HEK293 (cell line): ENCODE results near the gene NFATC3.

Source experiments
- BCL11A ChIP-seq: fragments of 450-650 bp; formaldehyde crosslinking; IDR thresholded peaks from 2 replicates; pipeline ENCODE4 v1.5.1; 2016; ENCODE audit warnings: low read depth, missing biosample characterization, missing genetic modification characterization
- BCL11B ChIP-seq: fragments of 450-650 bp; formaldehyde crosslinking; IDR thresholded peaks from 2 replicates; pipeline ENCODE4 v1.5.1; 2016; ENCODE audit warnings: low read depth, missing biosample characterization, missing genetic modification characterization
- GLI2 ChIP-seq: fragments of 450-650 bp; formaldehyde crosslinking; IDR thresholded peaks from 2 replicates; pipeline ENCODE4; 2017; ENCODE audit warnings: missing biosample characterization, missing genetic modification characterization, low read depth, borderline replicate concordance
- GLIS1 ChIP-seq: fragments of 450-650 bp; formaldehyde crosslinking; IDR thresholded peaks from 2 replicates; pipeline ENCODE4 v1.5.1; 2016; ENCODE audit warnings: missing biosample characterization, missing genetic modification characterization
- KLF7 ChIP-seq: fragments of 450-650 bp; formaldehyde crosslinking; IDR thresholded peaks from 2 replicates; pipeline ENCODE4 v1.5.1; 2016; ENCODE audit warnings: missing biosample characterization, missing genetic modification characterization, borderline replicate concordance
- KLF8 ChIP-seq: fragments of 450-650 bp; formaldehyde crosslinking; IDR thresholded peaks from 2 replicates; pipeline ENCODE4 v1.5.1; 2016; ENCODE audit warnings: missing biosample characterization, missing genetic modification characterization
- SALL2 ChIP-seq: fragments of 450-650 bp; formaldehyde crosslinking; IDR thresholded peaks from 2 replicates; pipeline ENCODE4 v1.5.0; 2017; ENCODE audit warnings: missing biosample characterization, mild to moderate bottlenecking, missing genetic modification characterization, borderline replicate concordance
- TCF7L2 ChIP-seq: IDR thresholded peaks from 2 replicates; pipeline ENCODE4 v1.6.1; 2011; ENCODE audit warnings: low read depth, mild to moderate bottlenecking, inconsistent platforms, low read length, moderate library complexity, borderline replicate concordance
- TRIM28 ChIP-seq: IDR thresholded peaks from 2 replicates; pipeline ENCODE4 v1.6.1; 2011; ENCODE audit warnings: low read length, control low read depth, borderline replicate concordance
- WT1 ChIP-seq: fragments of 450-650 bp; formaldehyde crosslinking; IDR thresholded peaks from 2 replicates; pipeline ENCODE4 v1.5.1; 2016; ENCODE audit warnings: missing biosample characterization, missing genetic modification characterization
- ZFP3 ChIP-seq: fragments of 450-650 bp; formaldehyde crosslinking; IDR thresholded peaks from 2 replicates; pipeline ENCODE4 v1.5.1; 2016; ENCODE audit warnings: low read depth, missing biosample characterization, missing genetic modification characterization
- ZNF2 ChIP-seq: fragments of 450-650 bp; formaldehyde crosslinking; IDR thresholded peaks from 2 replicates; pipeline ENCODE4 v1.5.1; 2016; ENCODE audit warnings: missing biosample characterization, missing genetic modification characterization
- ZNF223 ChIP-seq: fragments of 450-650 bp; formaldehyde crosslinking; IDR thresholded peaks from 2 replicates; pipeline ENCODE4 v1.5.1; 2016; ENCODE audit warnings: missing biosample characterization, missing genetic modification characterization
- ZNF248 ChIP-seq: fragments of 450-650 bp; formaldehyde crosslinking; IDR thresholded peaks from 2 replicates; pipeline ENCODE4 v1.5.1; 2017; ENCODE audit warnings: missing biosample characterization, missing genetic modification characterization
- ZNF354C ChIP-seq: fragments of 450-650 bp; formaldehyde crosslinking; IDR thresholded peaks from 2 replicates; pipeline ENCODE4 v1.5.1; 2016; ENCODE audit warnings: missing biosample characterization, missing genetic modification characterization, low read depth, borderline replicate concordance
- ZNF426 ChIP-seq: fragments of 450-650 bp; formaldehyde crosslinking; IDR thresholded peaks from 2 replicates; pipeline ENCODE4 v1.5.1; 2017; ENCODE audit warnings: missing biosample characterization, missing genetic modification characterization, mild to moderate bottlenecking, inconsistent platforms, moderate library complexity
- ZNF558 ChIP-seq: fragments of 450-650 bp; formaldehyde crosslinking; IDR thresholded peaks from 2 replicates; pipeline ENCODE4 v1.5.1; 2016; ENCODE audit warnings: missing biosample characterization, missing genetic modification characterization
- ZNF623 ChIP-seq: fragments of 450-650 bp; formaldehyde crosslinking; IDR thresholded peaks from 2 replicates; pipeline ENCODE4 v1.5.1; 2016; ENCODE audit warnings: missing biosample characterization, missing genetic modification characterization
- TF ChIP-seq, protein P1 (sequence below): fragments of 450-650 bp; formaldehyde crosslinking; IDR thresholded peaks from 2 replicates; pipeline ENCODE4 v1.5.1; 2017; ENCODE audit warnings: missing biosample characterization, missing genetic modification characterization
- TF ChIP-seq, protein P2 (sequence below): fragments of 450-650 bp; formaldehyde crosslinking; conservative IDR thresholded peaks from 2 replicates; pipeline ENCODE4 v1.5.1; 2016; ENCODE audit warnings: low read depth, missing biosample characterization, missing genetic modification characterization
- TF ChIP-seq, protein P3 (sequence below): fragments of 450-650 bp; formaldehyde crosslinking; IDR thresholded peaks from 2 replicates; pipeline ENCODE4 v1.5.1; 2016; ENCODE audit warnings: missing biosample characterization, missing genetic modification characterization, low read depth
- TF ChIP-seq, protein P4 (sequence below): fragments of 450-650 bp; formaldehyde crosslinking; IDR thresholded peaks from 2 replicates; pipeline ENCODE4 v1.5.1; 2016; ENCODE audit warnings: missing biosample characterization, missing genetic modification characterization

The NFATC3 gene

DNA sequence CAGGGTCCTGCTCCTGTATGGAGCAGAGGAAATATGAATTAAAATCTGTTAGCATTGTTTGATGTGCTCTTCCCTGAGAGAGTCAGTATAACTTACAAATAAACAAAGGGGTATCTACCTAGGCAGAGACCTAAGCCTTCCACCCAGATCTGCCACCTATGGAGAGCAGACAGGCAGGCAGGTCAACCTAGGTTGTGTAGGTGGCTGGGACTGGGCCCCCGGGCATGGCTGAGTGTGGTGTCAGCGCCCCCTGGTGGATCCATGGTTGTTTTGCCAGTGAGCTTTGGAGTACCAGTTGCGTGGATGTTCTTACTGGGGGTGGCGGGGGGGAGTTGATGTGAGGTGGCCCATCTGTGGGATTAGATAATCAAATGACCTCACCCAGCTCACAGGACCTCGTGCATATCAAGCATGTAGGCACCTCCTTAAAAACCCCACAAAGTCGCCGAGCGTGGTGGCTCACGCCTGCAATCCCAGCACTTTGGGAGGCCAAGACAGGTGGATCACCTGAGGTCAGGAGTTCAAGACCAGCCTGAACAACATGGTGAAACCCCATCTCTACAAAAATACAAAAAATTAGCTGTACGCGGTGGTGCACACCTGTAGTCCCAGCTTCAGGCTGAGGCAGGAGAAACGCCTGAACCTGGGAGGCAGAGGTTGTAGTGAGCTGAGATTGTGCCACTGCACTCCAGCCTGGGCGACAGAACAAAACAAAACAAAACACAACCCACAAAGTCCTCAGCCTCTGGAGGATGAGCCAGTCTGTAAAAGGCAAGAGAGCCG is 44.5 kb upstream of the NFATC3 start (continued):
- TF ChIP-seq, protein P1, sequence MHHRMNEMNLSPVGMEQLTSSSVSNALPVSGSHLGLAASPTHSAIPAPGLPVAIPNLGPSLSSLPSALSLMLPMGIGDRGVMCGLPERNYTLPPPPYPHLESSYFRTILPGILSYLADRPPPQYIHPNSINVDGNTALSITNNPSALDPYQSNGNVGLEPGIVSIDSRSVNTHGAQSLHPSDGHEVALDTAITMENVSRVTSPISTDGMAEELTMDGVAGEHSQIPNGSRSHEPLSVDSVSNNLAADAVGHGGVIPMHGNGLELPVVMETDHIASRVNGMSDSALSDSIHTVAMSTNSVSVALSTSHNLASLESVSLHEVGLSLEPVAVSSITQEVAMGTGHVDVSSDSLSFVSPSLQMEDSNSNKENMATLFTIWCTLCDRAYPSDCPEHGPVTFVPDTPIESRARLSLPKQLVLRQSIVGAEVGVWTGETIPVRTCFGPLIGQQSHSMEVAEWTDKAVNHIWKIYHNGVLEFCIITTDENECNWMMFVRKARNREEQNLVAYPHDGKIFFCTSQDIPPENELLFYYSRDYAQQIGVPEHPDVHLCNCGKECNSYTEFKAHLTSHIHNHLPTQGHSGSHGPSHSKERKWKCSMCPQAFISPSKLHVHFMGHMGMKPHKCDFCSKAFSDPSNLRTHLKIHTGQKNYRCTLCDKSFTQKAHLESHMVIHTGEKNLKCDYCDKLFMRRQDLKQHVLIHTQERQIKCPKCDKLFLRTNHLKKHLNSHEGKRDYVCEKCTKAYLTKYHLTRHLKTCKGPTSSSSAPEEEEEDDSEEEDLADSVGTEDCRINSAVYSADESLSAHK (tag by site-specific recombination), result no peak
- TF ChIP-seq ZNF248 (tag by site-specific recombination) (no peak), ZNF2 (tag by site-specific recombination) (peak; percentile 40), TCF7L2 (no peak), ZNF623 (no peak), SALL2 (tag by site-specific recombination) (no peak), ZFP3 (tag by site-specific recombination) (no peak), GLI2 (no peak), BCL11A (tag by site-specific recombination) (no peak), ZNF354C (no peak), ZNF558 (tag by site-specific recombination) (no peak), ZNF223 (no peak), KLF8 (tag by site-specific recombination) (0 out of 2 replicates have a peak, but pooled peaks have one; percentile 28), WT1 (no peak), ZNF426 (tag by site-specific recombination) (no peak), BCL11B (tag by site-specific recombination) (no peak), GLIS1 (peak; percentile 79), TRIM28 (no peak), KLF7 (tag by site-specific recombination) (no peak)
- TF ChIP-seq, protein P2, sequence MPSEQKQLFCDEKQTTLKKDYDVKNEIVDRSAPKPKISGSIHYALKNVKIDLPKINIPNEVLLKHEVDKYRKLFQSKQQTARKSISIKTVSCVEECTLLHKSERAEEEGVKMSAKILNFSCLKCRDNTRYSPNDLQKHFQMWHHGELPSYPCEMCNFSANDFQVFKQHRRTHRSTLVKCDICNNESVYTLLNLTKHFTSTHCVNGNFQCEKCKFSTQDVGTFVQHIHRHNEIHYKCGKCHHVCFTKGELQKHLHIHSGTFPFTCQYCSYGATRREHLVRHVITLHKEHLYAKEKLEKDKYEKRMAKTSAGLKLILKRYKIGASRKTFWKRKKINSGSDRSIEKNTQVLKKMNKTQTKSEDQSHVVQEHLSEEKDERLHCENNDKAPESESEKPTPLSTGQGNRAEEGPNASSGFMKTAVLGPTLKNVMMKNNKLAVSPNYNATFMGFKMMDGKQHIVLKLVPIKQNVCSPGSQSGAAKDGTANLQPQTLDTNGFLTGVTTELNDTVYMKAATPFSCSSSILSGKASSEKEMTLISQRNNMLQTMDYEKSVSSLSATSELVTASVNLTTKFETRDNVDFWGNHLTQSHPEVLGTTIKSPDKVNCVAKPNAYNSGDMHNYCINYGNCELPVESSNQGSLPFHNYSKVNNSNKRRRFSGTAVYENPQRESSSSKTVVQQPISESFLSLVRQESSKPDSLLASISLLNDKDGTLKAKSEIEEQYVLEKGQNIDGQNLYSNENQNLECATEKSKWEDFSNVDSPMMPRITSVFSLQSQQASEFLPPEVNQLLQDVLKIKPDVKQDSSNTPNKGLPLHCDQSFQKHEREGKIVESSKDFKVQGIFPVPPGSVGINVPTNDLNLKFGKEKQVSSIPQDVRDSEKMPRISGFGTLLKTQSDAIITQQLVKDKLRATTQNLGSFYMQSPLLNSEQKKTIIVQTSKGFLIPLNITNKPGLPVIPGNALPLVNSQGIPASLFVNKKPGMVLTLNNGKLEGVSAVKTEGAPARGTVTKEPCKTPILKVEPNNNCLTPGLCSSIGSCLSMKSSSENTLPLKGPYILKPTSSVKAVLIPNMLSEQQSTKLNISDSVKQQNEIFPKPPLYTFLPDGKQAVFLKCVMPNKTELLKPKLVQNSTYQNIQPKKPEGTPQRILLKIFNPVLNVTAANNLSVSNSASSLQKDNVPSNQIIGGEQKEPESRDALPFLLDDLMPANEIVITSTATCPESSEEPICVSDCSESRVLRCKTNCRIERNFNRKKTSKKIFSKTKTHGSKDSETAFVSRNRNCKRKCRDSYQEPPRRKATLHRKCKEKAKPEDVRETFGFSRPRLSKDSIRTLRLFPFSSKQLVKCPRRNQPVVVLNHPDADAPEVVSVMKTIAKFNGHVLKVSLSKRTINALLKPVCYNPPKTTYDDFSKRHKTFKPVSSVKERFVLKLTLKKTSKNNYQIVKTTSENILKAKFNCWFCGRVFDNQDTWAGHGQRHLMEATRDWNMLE (tag by site-specific recombination), result no peak
- TF ChIP-seq, protein P3, sequence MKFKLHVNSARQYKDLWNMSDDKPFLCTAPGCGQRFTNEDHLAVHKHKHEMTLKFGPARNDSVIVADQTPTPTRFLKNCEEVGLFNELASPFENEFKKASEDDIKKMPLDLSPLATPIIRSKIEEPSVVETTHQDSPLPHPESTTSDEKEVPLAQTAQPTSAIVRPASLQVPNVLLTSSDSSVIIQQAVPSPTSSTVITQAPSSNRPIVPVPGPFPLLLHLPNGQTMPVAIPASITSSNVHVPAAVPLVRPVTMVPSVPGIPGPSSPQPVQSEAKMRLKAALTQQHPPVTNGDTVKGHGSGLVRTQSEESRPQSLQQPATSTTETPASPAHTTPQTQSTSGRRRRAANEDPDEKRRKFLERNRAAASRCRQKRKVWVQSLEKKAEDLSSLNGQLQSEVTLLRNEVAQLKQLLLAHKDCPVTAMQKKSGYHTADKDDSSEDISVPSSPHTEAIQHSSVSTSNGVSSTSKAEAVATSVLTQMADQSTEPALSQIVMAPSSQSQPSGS, result peak; percentile 42; the same call in 1 of the 2 replicates
- TF ChIP-seq, protein P4, sequence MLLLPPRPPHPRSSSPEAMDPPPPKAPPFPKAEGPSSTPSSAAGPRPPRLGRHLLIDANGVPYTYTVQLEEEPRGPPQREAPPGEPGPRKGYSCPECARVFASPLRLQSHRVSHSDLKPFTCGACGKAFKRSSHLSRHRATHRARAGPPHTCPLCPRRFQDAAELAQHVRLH (tag by site-specific recombination), result no peak
